ENCODE results near the gene SRRM1. TPM values are rescaled to one million over a fixed set of nuclear protein-coding genes. Genes with fewer than 3 reads are reported as not detected.

The SRRM1 gene
- total RNA-seq, 1 experiment from 2014 or later = 228 TPM

DNA sequence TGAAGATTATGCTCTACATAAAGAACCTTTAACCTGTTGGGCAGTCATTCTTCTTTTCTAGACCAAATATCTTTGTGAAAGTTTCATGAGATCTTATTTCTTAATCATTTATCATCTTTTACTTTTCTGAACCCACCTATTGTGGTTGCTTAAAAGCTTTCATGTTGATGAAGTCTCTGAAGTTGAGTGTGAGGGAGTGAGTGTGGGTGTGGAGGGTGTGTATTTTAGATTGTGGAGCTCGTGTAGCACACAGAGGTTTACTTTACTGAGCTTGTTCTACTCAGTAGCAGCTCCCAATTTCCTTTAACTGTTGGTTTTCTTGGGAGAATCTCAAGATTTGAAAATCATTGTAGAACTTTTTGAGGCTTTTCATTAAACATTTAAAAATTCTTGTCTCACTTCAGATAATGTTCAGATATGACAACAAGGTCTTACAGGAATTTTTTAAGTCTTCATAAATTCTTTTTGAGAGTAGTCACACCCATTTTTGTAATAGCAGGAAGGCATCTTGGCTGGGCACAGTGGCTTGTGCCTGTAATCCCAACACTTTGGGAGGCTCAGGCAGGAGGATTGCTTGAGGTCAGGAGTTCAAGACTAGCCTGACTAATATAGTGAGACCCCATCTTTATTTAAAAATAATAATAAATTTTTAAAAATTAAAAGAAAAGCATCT is 17.0 kb downstream of the SRRM1 start:
- Mint-ChIP-seq H3K9me3 (no peaks in the 10 kb centered on the region), H3K4me1 (no peaks in the 10 kb centered on the region), H3K36me3 (peaks cover 84% of the 10 kb centered on the region), H3K27ac (no peak overlapping the region), H3K27me3 (ENCODE audit: low read depth) (no peaks in the 10 kb centered on the region), H3K4me3 (no peak overlapping the region)
- DNase-seq (ENCODE audit: low spot score) = no peak
- POLR2A ChIA-PET = no interaction called here
- ATAC-seq = no peak
- CTCF ChIA-PET = interaction anchor here (1.6 kb wide), 1 partner anchor 170 kb away, joined by 4 read pairs; no protein-coding TSS in a partner anchor
- no peak for TF ChIP-seq MLX (CRISPR knock-in tag; IDR thresholded peaks at IDR 0.05)
- TF ChIP-seq, protein P1, sequence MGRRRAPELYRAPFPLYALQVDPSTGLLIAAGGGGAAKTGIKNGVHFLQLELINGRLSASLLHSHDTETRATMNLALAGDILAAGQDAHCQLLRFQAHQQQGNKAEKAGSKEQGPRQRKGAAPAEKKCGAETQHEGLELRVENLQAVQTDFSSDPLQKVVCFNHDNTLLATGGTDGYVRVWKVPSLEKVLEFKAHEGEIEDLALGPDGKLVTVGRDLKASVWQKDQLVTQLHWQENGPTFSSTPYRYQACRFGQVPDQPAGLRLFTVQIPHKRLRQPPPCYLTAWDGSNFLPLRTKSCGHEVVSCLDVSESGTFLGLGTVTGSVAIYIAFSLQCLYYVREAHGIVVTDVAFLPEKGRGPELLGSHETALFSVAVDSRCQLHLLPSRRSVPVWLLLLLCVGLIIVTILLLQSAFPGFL (CRISPR knock-in tag; IDR thresholded peaks at IDR 0.05; ENCODE audit: borderline replicate concordance) = no peak
- no peak for TF ChIP-seq ZNF317 (CRISPR knock-in tag; IDR thresholded peaks at IDR 0.05; ENCODE audit: borderline replicate concordance, low read depth)
- no peak for TF ChIP-seq SOX15 (CRISPR knock-in tag; IDR thresholded peaks at IDR 0.05)
- no peak for TF ChIP-seq ZBTB21 (CRISPR knock-in tag; IDR thresholded peaks at IDR 0.05; ENCODE audit: borderline replicate concordance)
- TF ChIP-seq ZNF671 (CRISPR knock-in tag; IDR thresholded peaks at IDR 0.05) = no peak
- no peak for TF ChIP-seq ATF2 (CRISPR knock-in tag; IDR thresholded peaks at IDR 0.05; ENCODE audit: borderline replicate concordance, low read depth)
- TF ChIP-seq, protein P2, sequence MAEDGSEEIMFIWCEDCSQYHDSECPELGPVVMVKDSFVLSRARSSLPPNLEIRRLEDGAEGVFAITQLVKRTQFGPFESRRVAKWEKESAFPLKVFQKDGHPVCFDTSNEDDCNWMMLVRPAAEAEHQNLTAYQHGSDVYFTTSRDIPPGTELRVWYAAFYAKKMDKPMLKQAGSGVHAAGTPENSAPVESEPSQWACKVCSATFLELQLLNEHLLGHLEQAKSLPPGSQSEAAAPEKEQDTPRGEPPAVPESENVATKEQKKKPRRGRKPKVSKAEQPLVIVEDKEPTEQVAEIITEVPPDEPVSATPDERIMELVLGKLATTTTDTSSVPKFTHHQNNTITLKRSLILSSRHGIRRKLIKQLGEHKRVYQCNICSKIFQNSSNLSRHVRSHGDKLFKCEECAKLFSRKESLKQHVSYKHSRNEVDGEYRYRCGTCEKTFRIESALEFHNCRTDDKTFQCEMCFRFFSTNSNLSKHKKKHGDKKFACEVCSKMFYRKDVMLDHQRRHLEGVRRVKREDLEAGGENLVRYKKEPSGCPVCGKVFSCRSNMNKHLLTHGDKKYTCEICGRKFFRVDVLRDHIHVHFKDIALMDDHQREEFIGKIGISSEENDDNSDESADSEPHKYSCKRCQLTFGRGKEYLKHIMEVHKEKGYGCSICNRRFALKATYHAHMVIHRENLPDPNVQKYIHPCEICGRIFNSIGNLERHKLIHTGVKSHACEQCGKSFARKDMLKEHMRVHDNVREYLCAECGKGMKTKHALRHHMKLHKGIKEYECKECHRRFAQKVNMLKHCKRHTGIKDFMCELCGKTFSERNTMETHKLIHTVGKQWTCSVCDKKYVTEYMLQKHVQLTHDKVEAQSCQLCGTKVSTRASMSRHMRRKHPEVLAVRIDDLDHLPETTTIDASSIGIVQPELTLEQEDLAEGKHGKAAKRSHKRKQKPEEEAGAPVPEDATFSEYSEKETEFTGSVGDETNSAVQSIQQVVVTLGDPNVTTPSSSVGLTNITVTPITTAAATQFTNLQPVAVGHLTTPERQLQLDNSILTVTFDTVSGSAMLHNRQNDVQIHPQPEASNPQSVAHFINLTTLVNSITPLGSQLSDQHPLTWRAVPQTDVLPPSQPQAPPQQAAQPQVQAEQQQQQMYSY (CRISPR knock-in tag; IDR thresholded peaks at IDR 0.05) = no peak
- TF ChIP-seq PRRX2 (CRISPR knock-in tag; IDR thresholded peaks at IDR 0.05) = no peak
- TF ChIP-seq AFF4 (CRISPR knock-in tag; IDR thresholded peaks at IDR 0.05; ENCODE audit: borderline replicate concordance) = no peak

DNA sequence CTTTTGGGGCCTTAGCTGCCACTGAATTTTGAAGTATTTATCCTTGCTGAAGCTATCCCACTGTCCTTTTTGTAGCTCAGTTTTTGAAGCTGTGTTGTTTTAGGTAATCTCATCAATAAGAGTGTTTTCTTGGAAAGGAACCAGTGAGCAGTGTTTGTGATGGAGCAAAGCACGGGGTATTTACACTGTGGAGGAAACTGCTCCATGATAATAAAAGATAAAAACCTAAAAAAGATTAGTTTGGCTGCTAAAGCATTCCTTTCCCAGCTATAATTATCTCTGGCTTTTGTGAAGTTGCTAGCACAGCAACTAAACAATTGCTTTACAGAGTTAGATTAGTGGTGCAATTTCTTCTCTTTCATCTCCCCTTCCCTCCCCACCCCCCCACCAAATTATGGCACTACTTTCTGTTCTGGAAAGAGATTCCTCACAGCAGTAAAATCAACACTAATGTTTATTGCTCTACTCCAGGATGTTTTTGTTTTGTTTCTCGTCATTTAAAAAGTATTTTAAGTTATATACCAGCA is 21.5 kb downstream of the SRRM1 start:
- DNase-seq (ENCODE audit: low spot score) (no peak), ATAC-seq (no peak)
- Mint-ChIP-seq H3K27me3 (ENCODE audit: low read depth) (no peaks in the 10 kb centered on the region), H3K27ac (no peak overlapping the region), H3K36me3 (peaks cover 85% of the 10 kb centered on the region), H3K4me1 (no peaks in the 10 kb centered on the region), H3K9me3 (no peaks in the 10 kb centered on the region), H3K4me3 (no peak overlapping the region)
- ChIA-PET CTCF (interaction anchor here (0.6 to 2.2 kb wide), 4 partner anchors 11 to 182 kb away, joined by 3 to 7 read pairs (median 4); no protein-coding TSS in a partner anchor), POLR2A (interaction anchor here (0.6 to 0.7 kb wide), 2 partner anchors 9 to 200 kb away, joined by 3 to 7 read pairs; no protein-coding TSS in a partner anchor)
- TF ChIP-seq ZNF121 (CRISPR knock-in tag; IDR thresholded peaks at IDR 0.05) (no peak), NR2C2 (CRISPR knock-in tag; IDR thresholded peaks at IDR 0.05) (no peak), ZNF423 (CRISPR knock-in tag; IDR thresholded peaks at IDR 0.05) (no peak), MXD4 (CRISPR knock-in tag; IDR thresholded peaks at IDR 0.05; ENCODE audit: borderline replicate concordance) (no peak), ARID4B (CRISPR knock-in tag; IDR thresholded peaks at IDR 0.05; ENCODE audit: borderline replicate concordance) (no peak), MYBL2 (CRISPR knock-in tag; IDR thresholded peaks at IDR 0.05) (no peak)
- TF ChIP-seq, protein P3, sequence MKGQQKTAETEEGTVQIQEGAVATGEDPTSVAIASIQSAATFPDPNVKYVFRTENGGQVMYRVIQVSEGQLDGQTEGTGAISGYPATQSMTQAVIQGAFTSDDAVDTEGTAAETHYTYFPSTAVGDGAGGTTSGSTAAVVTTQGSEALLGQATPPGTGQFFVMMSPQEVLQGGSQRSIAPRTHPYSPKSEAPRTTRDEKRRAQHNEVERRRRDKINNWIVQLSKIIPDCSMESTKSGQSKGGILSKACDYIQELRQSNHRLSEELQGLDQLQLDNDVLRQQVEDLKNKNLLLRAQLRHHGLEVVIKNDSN (CRISPR knock-in tag; IDR thresholded peaks at IDR 0.05) = no peak

Data from WTC11 (cell line).